Measurements from ENCODE around the gene CAMK4. TPM values are rescaled to one million over a fixed set of nuclear protein-coding genes. Genes with fewer than 3 reads are reported as not detected.

The CAMK4 gene
- total and polyA plus RNA-seq, 2 experiments from 2014 or later, result 4.2 to 7.3 TPM

DNA sequence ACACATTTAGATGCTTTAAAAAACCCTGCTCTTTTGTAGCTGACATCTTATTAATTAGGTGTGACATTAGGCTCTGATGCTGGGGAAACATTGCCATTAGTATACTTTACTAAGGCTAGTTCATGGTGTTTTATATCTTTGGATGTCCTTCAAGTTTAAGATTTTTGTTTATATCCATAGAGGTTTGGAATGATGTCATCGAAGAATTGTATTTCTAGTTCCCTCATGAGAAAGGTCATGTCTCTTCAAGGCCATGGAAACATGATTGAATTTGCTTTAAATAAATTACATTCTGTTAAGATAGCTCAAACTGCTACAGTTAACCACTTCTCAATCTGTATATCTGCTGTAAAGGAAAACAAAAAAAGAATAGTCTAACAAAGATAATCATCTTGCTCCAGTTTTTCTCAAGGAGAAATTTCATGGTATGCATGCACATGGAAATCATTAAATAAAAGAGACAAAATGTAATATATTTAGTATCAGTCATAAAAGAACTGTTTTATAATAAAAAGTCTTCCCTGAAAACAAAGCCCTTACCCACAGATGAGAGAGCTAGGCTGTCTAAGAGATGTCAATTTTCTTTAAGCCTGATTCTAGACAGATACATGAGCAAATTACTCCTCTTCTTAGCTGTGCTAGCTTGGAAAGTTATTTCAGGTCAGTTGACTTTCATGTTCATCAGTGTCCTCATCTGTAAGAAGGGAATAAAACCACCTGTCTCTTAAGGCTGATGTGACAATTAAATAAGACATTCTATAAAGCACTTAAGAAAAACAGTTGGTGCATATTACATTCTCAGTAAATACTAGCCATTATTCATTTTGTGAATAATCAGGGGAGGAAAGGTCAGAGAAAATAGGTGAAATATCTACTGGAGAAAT lies 313.2 kb downstream of the CAMK4 start:
- no peaks in the 10 kb centered on the region for H3K79me2 ChIP-seq (replicated peaks; ENCODE audit: insufficient read depth)
- Mint-ChIP-seq H3K9me3 (0 out of 3 replicates have a peak, but pooled peaks cover 2% of the 10 kb centered on the region), H3K36me3 (ENCODE audit: low read depth) (no peaks in the 10 kb centered on the region), H3K27me3 (ENCODE audit: insufficient read depth, low read depth, poor library complexity) (peaks cover 3% of the 10 kb centered on the region), H3K4me3 (no peak overlapping the region), H3K27ac (no peak overlapping the region), H3K4me1 (no peaks in the 10 kb centered on the region; the same call in 2 of the 3 replicates)
- H3K36me3 ChIP-seq (ENCODE audit: insufficient read depth), result no peaks in the 10 kb centered on the region
- no peak for DNase-seq (ENCODE audit: low spot score)
- TF ChIP-seq, protein P1, sequence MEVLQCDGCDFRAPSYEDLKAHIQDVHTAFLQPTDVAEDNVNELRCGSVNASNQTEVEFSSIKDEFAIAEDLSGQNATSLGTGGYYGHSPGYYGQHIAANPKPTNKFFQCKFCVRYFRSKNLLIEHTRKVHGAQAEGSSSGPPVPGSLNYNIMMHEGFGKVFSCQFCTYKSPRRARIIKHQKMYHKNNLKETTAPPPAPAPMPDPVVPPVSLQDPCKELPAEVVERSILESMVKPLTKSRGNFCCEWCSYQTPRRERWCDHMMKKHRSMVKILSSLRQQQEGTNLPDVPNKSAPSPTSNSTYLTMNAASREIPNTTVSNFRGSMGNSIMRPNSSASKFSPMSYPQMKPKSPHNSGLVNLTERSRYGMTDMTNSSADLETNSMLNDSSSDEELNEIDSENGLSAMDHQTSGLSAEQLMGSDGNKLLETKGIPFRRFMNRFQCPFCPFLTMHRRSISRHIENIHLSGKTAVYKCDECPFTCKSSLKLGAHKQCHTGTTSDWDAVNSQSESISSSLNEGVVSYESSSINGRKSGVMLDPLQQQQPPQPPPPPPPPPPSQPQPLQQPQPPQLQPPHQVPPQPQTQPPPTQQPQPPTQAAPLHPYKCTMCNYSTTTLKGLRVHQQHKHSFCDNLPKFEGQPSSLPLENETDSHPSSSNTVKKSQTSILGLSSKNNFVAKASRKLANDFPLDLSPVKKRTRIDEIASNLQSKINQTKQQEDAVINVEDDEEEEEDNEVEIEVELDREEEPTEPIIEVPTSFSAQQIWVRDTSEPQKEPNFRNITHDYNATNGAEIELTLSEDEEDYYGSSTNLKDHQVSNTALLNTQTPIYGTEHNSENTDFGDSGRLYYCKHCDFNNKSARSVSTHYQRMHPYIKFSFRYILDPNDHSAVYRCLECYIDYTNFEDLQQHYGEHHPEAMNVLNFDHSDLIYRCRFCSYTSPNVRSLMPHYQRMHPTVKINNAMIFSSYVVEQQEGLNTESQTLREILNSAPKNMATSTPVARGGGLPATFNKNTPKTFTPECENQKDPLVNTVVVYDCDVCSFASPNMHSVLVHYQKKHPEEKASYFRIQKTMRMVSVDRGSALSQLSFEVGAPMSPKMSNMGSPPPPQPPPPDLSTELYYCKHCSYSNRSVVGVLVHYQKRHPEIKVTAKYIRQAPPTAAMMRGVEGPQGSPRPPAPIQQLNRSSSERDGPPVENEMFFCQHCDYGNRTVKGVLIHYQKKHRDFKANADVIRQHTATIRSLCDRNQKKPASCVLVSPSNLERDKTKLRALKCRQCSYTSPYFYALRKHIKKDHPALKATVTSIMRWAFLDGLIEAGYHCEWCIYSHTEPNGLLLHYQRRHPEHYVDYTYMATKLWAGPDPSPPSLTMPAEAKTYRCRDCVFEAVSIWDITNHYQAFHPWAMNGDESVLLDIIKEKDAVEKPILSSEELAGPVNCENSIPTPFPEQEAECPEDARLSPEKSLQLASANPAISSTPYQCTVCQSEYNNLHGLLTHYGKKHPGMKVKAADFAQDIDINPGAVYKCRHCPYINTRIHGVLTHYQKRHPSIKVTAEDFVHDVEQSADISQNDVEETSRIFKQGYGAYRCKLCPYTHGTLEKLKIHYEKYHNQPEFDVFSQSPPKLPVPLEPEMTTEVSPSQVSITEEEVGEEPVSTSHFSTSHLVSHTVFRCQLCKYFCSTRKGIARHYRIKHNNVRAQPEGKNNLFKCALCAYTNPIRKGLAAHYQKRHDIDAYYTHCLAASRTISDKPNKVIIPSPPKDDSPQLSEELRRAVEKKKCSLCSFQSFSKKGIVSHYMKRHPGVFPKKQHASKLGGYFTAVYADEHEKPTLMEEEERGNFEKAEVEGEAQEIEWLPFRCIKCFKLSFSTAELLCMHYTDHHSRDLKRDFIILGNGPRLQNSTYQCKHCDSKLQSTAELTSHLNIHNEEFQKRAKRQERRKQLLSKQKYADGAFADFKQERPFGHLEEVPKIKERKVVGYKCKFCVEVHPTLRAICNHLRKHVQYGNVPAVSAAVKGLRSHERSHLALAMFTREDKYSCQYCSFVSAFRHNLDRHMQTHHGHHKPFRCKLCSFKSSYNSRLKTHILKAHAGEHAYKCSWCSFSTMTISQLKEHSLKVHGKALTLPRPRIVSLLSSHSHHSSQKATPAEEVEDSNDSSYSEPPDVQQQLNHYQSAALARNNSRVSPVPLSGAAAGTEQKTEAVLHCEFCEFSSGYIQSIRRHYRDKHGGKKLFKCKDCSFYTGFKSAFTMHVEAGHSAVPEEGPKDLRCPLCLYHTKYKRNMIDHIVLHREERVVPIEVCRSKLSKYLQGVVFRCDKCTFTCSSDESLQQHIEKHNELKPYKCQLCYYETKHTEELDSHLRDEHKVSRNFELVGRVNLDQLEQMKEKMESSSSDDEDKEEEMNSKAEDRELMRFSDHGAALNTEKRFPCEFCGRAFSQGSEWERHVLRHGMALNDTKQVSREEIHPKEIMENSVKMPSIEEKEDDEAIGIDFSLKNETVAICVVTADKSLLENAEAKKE (CRISPR knock-in tag; IDR thresholded peaks at IDR 0.05), result no peak
- TF ChIP-seq, protein P2, sequence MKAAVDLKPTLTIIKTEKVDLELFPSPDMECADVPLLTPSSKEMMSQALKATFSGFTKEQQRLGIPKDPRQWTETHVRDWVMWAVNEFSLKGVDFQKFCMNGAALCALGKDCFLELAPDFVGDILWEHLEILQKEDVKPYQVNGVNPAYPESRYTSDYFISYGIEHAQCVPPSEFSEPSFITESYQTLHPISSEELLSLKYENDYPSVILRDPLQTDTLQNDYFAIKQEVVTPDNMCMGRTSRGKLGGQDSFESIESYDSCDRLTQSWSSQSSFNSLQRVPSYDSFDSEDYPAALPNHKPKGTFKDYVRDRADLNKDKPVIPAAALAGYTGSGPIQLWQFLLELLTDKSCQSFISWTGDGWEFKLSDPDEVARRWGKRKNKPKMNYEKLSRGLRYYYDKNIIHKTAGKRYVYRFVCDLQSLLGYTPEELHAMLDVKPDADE (IDR thresholded peaks at IDR 0.05), result no peak
- no peak for TF ChIP-seq ZNF331 (CRISPR knock-in tag; IDR thresholded peaks at IDR 0.05; ENCODE audit: low read depth)
- TF ChIP-seq STAT1 (IDR thresholded peaks at IDR 0.05; ENCODE audit: unreplicated experiment), result no peak
- TF ChIP-seq EZH2phosphoT487 (IDR thresholded peaks at IDR 0.05; ENCODE audit: unreplicated experiment), result no peak
- TF ChIP-seq POLR2AphosphoS5 (IDR thresholded peaks at IDR 0.05; ENCODE audit: low read depth), result no peak
- TF ChIP-seq, protein P3, sequence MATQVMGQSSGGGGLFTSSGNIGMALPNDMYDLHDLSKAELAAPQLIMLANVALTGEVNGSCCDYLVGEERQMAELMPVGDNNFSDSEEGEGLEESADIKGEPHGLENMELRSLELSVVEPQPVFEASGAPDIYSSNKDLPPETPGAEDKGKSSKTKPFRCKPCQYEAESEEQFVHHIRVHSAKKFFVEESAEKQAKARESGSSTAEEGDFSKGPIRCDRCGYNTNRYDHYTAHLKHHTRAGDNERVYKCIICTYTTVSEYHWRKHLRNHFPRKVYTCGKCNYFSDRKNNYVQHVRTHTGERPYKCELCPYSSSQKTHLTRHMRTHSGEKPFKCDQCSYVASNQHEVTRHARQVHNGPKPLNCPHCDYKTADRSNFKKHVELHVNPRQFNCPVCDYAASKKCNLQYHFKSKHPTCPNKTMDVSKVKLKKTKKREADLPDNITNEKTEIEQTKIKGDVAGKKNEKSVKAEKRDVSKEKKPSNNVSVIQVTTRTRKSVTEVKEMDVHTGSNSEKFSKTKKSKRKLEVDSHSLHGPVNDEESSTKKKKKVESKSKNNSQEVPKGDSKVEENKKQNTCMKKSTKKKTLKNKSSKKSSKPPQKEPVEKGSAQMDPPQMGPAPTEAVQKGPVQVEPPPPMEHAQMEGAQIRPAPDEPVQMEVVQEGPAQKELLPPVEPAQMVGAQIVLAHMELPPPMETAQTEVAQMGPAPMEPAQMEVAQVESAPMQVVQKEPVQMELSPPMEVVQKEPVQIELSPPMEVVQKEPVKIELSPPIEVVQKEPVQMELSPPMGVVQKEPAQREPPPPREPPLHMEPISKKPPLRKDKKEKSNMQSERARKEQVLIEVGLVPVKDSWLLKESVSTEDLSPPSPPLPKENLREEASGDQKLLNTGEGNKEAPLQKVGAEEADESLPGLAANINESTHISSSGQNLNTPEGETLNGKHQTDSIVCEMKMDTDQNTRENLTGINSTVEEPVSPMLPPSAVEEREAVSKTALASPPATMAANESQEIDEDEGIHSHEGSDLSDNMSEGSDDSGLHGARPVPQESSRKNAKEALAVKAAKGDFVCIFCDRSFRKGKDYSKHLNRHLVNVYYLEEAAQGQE (IDR thresholded peaks at IDR 0.05; ENCODE audit: unreplicated experiment), result no peak
- TF ChIP-seq, protein P4, sequence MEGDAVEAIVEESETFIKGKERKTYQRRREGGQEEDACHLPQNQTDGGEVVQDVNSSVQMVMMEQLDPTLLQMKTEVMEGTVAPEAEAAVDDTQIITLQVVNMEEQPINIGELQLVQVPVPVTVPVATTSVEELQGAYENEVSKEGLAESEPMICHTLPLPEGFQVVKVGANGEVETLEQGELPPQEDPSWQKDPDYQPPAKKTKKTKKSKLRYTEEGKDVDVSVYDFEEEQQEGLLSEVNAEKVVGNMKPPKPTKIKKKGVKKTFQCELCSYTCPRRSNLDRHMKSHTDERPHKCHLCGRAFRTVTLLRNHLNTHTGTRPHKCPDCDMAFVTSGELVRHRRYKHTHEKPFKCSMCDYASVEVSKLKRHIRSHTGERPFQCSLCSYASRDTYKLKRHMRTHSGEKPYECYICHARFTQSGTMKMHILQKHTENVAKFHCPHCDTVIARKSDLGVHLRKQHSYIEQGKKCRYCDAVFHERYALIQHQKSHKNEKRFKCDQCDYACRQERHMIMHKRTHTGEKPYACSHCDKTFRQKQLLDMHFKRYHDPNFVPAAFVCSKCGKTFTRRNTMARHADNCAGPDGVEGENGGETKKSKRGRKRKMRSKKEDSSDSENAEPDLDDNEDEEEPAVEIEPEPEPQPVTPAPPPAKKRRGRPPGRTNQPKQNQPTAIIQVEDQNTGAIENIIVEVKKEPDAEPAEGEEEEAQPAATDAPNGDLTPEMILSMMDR (conservative IDR thresholded peaks at IDR 0.05; ENCODE audit: low read depth in 2 of 2), result no peak
- no peak for TF ChIP-seq JUNB (IDR thresholded peaks at IDR 0.05; ENCODE audit: unreplicated experiment)
- no peak for TF ChIP-seq CREB1 (CRISPR knock-in tag; IDR thresholded peaks at IDR 0.05; ENCODE audit: low read depth)
- TF ChIP-seq NANOG (IDR thresholded peaks at IDR 0.05; ENCODE audit: borderline replicate concordance), result no peak
- no peak for TF ChIP-seq ZNF114 (CRISPR knock-in tag; IDR thresholded peaks at IDR 0.05)
- no peaks in the 10 kb centered on the region for H3K27me3 ChIP-seq (ENCODE audit: insufficient read depth)
- H3F3A ChIP-seq (replicated peaks; ENCODE audit: low read depth), result no peaks in the 10 kb centered on the region
- no peaks in the 10 kb centered on the region for H3K9me2 ChIP-seq (ENCODE audit: insufficient read depth)
- H3K4me3 ChIP-seq, result no peak overlapping the region
- no peak overlapping the region for H3K4me2 ChIP-seq
- no peak for ATAC-seq
- no peak overlapping the region for H3K27ac ChIP-seq (ENCODE audit: low read depth)
- no peaks in the 10 kb centered on the region for H3K4me1 ChIP-seq (ENCODE audit: insufficient read depth)
- H4K20me1 ChIP-seq (replicated peaks; ENCODE audit: insufficient read depth), result no peaks in the 10 kb centered on the region
- H2AFZ ChIP-seq, result no peak overlapping the region
